ENCODE data around the gene ASAH2.
A peak's percentile ranks its signal among the peaks of the same experiment; 100 is the strongest.

Gene ASAH2

GRCh38 chr10:50251394-50251793 lies at the start of gene ASAH2:
TSS of gene ASAH2 (minus strand) at chr10:50251516. CDS start at chr10:50248610, 2,906 bp downstream.
- DNase-seq (ENCODE audit: low read depth in 1 of 2, low spot score in 1 of 2) = no peak
- no peak for TF ChIP-seq JUND (IDR thresholded peaks at IDR 0.05; ENCODE audit: low read depth)
- in situ Hi-C loops (cut with HindIII; ENCODE audit: low pct_unique_long_range_greater_than_20kb, low sequenced_read_pairs) = no loop called here

GRCh38 chr10:50299948-50300669 lies 48.8 kb upstream of the ASAH2 start:
- DNase-seq (ENCODE audit: low read depth in 1 of 2, low spot score in 1 of 2) = no peak
- no peak for TF ChIP-seq JUND (IDR thresholded peaks at IDR 0.05; ENCODE audit: low read depth)
- in situ Hi-C loops (cut with HindIII; ENCODE audit: low pct_unique_long_range_greater_than_20kb, low sequenced_read_pairs) = no loop called here

GRCh38 chr10:50295367-50295766 lies 44.1 kb upstream of the ASAH2 start:
- in situ Hi-C loops (cut with HindIII; ENCODE audit: low pct_unique_long_range_greater_than_20kb, low sequenced_read_pairs) = no loop called here
- DNase-seq (ENCODE audit: low read depth in 1 of 2, low spot score in 1 of 2) = no peak

GRCh38 chr10:50294582-50294981 lies 43.3 kb upstream of the ASAH2 start:
- in situ Hi-C loops (cut with HindIII; ENCODE audit: low pct_unique_long_range_greater_than_20kb, low sequenced_read_pairs) = no loop called here
- DNase-seq (ENCODE audit: low read depth in 1 of 2, low spot score in 1 of 2) = no peak
- TF ChIP-seq JUND (IDR thresholded peaks at IDR 0.05; ENCODE audit: low read depth) = no peak

More at GRCh38 chr10:50295367-50295766, 44.1 kb upstream of the ASAH2 start:
- no peak for TF ChIP-seq JUND (IDR thresholded peaks at IDR 0.05; ENCODE audit: low read depth)

GRCh38 chr10:50293513-50294313 lies 42.4 kb upstream of the ASAH2 start:
- in situ Hi-C loops (cut with HindIII; ENCODE audit: low pct_unique_long_range_greater_than_20kb, low sequenced_read_pairs) = no loop called here
- TF ChIP-seq JUND (IDR thresholded peaks at IDR 0.05; ENCODE audit: low read depth) = no peak
- no peak for DNase-seq (ENCODE audit: low read depth in 1 of 2, low spot score in 1 of 2)

- TF ChIP-seq JUND (IDR thresholded peaks at IDR 0.05; ENCODE audit: low read depth) = no peak
- in situ Hi-C loops (cut with HindIII; ENCODE audit: low pct_unique_long_range_greater_than_20kb, low sequenced_read_pairs) = no loop called here
- DNase-seq (ENCODE audit: low read depth in 1 of 2, low spot score in 1 of 2) = peak in 1 of 2 experiments; percentile 42
These were observed 40.0 kb upstream of the ASAH2 start for GRCh38 chr10:50291261-50291850.

GRCh38 chr10:50289196-50289595 lies 37.9 kb upstream of the ASAH2 start:
- in situ Hi-C loops (cut with HindIII; ENCODE audit: low pct_unique_long_range_greater_than_20kb, low sequenced_read_pairs) = no loop called here
- DNase-seq (ENCODE audit: low read depth in 1 of 2, low spot score in 1 of 2) = no peak
- TF ChIP-seq JUND (IDR thresholded peaks at IDR 0.05; ENCODE audit: low read depth) = no peak

- no peak for DNase-seq (ENCODE audit: low read depth in 1 of 2, low spot score in 1 of 2)
- in situ Hi-C loops (cut with HindIII; ENCODE audit: low pct_unique_long_range_greater_than_20kb, low sequenced_read_pairs) = no loop called here
- TF ChIP-seq JUND (IDR thresholded peaks at IDR 0.05; ENCODE audit: low read depth) = no peak
These were observed 35.9 kb upstream of the ASAH2 start for GRCh38 chr10:50286996-50287803.

GRCh38 chr10:50286517-50286916 lies 35.2 kb upstream of the ASAH2 start:
- no peak for TF ChIP-seq JUND (IDR thresholded peaks at IDR 0.05; ENCODE audit: low read depth)
- no peak for DNase-seq (ENCODE audit: low read depth in 1 of 2, low spot score in 1 of 2)
- in situ Hi-C loops (cut with HindIII; ENCODE audit: low pct_unique_long_range_greater_than_20kb, low sequenced_read_pairs) = no loop called here

GRCh38 chr10:50281967-50282522 lies 30.7 kb upstream of the ASAH2 start:
- in situ Hi-C loops (cut with HindIII; ENCODE audit: low pct_unique_long_range_greater_than_20kb, low sequenced_read_pairs) = no loop called here
- no peak for TF ChIP-seq JUND (IDR thresholded peaks at IDR 0.05; ENCODE audit: low read depth)
- DNase-seq (ENCODE audit: low read depth in 1 of 2, low spot score in 1 of 2) = no peak

GRCh38 chr10:50281210-50281966 lies 30.1 kb upstream of the ASAH2 start:
- DNase-seq (ENCODE audit: low read depth in 1 of 2, low spot score in 1 of 2) = no peak
- no peak for TF ChIP-seq JUND (IDR thresholded peaks at IDR 0.05; ENCODE audit: low read depth)
- in situ Hi-C loops (cut with HindIII; ENCODE audit: low pct_unique_long_range_greater_than_20kb, low sequenced_read_pairs) = no loop called here
